Fibroblast of skin of abdomen (primary cell): ENCODE measurements around the gene GDF15.
"Not testable (repeated sequence)": the region's sequence is repeated elsewhere in the genome, so short reads cannot be mapped to it uniquely, and the experiment has no call there.

Source experiments
- DNase-seq: peaks from one replicate; pipeline ENCODE4 v3.0.0-alpha.2; 2013

Gene GDF15

DNA sequence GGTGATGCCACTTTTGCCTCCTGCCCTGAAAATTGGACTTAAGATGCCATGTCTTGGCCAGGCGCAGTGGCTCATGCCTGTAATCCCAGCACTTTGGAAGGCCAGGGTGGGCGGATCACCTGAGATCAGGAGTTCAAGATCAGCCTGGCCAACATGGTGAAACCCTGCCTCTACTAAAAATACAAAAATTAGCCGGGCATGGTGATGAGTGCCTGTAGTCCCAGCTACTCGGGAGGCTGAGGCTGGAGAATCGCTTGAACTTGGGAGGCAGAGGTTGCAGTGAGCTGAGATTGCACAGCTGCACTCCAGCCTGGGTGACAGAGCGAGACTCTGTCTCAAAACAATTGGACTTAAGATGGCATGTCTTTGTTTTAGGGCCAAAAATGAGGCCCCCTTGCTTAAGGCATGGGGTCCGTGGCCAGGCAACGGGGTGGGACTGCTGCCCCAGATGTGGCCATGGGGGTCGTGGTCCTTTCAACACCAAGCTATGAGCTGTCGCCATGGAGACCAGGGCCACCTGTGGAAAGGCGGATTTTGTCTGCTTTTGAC, 21.6 kb upstream of the GDF15 start:
- DNase-seq: not testable (repeated sequence)

DNA sequence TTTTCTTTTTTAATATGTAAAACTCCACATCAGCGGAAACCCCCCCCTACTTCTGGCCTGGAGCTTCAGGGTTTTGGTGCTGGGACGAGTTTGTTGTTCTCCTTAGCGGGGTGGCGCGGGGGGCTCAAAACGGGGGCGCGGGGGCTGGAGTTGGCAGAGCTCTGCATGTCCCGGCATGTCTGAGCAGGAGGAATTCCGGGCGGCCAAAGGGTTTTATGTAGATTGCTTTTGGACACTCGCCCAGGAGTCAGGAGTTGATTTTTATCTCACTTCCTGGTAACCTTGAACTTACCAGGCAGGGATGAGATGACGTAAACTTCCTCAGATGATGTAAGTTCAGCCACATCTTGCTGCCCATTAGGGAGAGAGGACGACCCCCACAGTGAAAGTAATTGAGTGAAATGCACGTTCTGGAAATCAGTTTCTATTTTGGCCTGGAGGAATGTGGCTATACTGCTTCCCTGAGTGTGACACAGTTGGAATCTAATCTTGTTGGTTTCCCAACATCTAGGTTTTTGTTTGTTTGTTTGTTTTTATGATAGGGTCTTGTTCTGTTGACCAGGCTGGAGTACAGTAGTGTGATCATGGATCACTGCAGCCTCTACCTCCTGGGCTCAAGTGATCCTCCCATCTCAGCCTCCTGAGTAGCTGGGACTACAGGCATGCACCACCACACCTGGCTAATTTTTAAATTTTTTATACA, 21.0 kb upstream of the GDF15 start:
- peak; percentile 99 for DNase-seq

DNA sequence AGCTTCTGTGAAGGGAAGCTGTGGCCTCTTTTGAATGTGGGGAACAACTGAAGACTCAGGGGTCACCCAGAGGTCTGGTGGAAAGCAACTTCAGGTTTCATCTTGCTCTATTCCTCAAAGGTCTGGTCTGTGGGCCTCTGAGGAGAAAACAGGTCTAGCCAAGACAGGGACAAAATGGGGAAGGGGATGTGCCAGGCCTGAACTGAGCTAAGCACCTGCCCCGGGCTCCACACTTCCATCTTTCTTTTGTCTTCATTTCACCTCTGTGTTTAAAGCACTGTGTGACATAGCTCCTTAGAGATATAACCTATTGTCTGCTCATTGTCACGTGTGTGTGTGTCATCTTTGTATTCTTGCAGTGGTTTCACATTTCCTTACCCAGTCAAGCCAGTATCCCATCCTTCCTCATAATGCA, 19.9 kb upstream of the GDF15 start:
- no peak for DNase-seq

DNA sequence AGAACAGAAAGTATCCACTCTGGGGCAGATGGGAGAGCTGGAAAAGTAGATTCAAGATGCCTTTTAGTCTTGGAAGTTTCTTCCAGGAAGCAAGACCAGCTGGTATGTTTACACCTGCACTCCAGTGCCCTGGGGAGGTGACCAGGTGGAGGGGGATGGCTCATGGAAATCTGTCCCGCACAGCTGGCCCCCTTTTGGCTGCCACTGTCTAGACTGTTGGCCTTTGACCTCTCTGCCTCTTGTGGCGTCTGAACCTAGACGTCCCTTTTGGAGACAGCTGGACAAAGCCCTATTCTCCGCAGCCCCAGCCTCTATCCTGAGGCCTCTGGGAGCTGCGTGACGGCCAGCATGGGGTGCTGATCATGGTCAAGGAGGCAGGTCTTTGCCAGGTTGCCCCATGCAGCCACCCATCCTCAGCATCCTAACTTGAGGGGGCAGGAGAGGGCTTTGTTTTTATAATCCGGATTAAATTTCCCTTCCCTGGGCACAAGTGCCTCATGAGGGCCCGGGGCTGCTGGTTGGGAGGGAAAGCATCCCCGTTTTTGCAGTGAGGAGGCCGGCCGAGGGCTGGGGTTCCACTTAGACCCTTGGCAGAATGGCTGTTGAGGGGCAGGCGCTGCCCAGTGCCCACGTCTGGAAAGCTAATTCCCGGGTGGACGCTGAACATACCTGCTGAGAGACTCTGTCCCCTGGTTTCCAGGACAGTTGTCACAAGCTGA, 17.3 kb upstream of the GDF15 start:
- DNase-seq: no peak

DNA sequence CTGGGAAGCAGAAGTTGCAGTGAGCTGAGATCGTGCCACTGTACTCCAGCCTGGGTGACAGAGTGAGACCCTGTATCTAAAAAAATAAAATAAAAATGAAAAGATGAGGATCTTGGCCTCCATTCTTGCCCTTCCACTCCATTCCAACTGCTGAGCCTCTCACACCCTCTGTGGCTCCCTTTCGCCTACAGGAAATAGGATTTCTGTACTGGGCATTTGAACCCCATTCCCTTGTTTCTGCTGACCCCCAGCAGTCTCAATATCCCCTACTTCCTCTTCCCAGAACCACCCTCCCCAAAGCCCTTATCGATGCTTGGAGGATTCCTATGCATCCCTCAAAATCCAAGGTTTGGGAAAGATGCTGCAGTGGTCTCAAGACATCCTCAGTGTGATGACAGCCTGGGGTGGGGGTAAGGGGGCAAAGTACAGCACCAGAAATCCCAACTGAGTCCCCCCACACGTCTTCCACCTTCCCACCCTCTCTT, 12.5 kb upstream of the GDF15 start:
- DNase-seq: no peak

DNA sequence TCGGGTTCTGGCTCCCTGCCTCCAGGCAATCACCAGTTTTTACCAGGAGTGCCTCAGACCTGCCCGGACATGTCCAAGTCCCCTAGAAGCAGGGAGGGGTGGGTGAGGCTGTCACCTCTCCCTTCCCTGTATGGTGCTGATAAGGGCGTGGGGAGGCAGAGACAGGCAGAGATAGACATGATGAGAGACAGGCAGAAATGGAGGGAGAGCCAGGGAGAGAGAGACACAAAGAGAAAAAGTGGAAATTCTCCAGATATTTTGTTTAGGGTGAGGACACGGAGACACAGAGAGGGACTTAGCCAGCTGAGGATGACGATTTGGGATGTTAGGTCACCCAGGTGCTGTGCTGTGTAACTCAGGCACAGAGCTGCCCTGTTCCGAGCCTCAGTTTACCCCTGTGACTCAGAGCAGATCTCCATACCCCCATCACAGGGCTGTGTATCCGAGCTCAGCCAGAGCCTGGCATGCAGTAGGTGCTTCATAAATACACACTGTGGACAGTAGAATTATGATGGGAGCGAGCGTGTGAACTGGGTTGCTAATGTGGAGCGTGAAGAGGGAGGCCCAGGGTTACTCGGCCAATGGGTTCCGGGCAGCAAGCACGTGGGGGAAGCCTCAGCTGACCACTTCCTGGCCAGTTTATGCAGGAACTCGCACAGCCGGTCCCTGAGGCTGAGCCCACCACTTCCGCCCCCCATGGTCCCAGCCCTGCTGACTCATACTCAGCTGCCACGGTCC, 11.9 kb upstream of the GDF15 start:
- peak; percentile 96 for DNase-seq

DNA sequence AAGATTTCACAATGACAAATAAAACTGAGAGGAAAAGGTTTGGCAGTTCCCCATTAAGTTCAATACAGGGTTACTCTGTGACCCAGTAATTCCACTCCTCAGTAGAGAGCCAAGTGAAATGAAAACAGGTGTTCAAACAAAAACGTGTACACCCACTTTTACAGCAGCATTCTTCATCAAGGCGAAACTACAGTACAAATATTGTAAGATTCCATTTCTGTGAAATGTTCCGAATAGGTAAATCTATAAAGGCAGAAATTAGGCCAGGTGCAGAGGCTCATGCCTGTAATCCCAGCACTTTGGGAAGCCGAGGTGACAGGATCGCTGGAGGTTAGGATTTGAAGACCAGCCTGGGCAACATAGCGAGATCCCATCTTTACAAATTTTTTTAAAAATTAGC, 8.9 kb upstream of the GDF15 start:
- no peak for DNase-seq

DNA sequence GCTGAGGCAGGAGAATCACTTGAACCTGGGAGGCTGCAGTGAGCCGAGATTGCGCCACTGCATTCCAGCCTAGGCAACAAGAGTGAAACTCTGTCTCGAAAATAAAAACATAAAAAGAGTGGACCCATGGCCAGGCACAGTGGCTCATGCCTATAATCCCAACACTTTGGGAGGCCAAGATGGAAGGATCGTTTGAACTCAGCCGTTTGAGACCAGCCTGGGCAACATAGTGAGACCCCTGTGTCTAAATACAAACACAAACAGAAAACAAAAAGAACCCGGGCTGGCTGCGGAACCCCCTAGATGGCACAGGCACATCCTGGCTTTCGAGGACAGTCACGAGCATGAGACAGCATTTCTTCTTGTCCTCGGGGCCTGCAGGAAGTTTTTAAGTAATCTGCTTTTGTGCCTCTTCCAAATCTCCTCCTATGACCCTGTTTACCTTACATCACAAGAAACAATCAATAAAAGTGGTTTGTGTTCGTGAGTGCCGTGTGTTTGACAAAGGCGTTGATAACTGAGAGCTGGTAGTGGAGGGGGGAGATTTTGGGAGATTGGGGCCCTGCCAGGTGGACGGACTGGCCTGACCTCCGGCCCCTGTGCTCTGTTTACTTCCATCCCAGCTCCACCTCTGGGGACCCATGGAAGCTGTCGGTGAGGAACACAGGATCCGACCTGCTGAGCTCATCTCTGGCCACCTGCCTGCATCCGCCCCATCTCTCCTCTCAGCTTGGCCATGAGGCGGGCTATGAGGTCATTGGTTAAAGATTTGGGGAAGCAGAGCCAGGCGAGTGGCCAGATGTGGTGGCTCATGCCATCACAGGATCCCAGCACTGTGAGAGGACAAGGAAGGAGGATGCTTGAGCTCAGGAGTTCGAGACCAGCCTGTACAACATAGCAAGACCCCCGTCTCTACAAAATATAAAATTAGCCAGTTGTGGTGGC, 5.9 kb upstream of the GDF15 start:
- DNase-seq: peak; percentile 83

DNA sequence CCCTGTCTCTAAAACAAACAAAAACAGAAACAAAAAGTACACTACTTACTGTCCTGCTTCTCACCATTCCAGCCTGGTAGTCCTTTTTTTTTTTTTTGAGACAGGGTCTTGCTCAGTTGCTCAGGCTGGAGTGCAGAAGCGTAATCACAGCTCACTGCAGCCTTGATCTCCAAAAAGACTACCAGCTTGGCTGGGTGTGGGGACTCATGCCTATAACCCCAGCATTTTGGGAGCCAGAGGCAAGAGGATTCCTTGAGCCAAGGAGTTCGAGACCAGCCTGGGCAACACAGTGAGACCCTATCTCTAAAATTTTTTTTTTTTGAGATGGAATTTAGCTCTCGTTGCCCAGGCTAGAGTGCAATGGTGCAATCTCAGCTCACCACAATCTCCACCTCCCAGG, 5.1 kb upstream of the GDF15 start:
- no peak for DNase-seq

DNA sequence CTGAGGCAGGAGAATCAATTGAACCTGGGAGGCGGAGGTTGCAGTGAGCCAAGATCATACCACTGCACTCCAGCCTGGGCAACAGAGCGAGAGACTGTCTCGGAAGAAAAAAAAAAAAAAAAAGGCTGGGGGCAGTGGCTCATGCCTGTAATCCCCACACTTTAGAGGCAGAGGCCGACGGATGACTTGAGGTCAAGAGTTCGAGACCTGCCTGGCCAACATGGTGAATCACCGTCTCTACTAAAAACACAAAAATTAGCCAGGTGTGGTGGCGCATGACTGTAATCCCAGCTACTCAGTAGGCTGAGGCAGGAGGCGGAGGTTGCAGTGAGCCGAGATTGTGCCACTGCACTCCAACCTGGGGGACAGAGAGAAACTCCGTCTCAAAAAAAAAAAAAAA, 2.3 kb upstream of the GDF15 start:
- not testable (repeated sequence) for DNase-seq

DNA sequence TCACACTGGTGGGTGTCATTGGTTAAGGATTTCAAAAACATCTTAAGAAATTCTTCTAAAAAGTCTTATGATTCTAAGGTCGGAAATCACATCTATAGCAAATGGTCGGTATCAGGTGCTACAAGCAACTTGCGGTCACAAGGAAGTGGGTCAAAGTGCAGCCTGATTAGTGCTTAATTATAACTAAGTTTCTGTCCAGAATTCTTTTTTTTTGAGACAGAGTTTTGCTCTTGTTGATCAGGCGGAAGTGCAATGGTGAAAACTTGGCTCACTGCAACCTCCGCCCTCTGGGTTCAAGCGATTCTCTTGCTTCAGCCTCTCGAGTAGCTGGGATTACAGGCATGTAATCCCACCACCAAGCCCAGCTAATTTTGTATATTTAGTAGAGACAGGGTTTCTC, 1.2 kb upstream of the GDF15 start:
- DNase-seq: no peak

DNA sequence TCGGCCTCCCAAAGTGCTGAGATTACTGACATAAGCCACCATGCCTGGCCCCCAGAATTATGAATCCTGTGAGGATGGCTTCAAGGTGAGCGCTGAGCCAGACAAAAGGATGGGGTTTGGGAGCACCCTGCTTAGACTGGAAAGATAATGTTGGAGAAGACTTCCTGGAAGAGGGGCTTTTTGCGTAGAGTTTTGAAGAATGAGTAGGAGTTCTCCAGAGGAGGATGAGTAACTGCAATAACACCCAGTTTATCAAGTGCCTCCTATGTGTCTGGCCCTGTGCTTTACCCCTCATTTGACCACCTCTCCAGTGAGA, 641 bp upstream of the GDF15 start:
- no peak for DNase-seq

DNA sequence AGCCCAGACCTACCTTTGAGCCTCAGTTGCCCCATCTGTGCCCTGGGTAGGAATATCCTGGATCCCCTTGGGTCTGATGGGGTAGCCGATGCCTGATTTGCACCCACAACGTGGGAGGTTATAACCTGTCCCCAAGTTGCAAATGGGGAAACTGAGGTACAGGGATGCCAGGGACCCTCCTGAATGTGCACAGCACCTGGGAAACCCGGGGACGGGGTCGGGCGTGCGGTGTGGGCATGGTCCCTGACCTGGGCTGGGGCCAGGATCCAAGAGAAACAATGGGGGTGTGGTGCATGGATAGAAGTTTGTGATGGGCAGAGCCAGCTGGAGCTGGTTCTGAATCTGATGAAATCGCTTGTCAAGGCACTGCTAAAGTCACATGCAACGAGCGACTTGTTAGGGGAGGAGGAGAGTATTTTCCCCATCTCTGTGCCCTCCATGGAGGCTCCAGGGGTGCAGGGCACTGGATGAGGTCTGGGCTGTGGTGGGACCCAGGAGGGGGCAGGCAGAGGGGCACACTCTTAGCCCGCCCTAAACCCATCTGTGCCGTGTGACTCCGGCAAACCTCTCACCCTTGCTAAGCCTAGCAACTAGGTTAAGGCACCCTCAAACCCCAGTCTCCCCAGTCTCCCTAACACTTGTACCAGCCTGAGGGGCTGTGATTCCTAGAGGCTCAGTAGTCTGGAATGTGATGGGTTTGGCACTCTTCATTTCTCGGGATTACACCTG, 749 bp downstream of the GDF15 start:
- DNase-seq: peak; percentile 73

DNA sequence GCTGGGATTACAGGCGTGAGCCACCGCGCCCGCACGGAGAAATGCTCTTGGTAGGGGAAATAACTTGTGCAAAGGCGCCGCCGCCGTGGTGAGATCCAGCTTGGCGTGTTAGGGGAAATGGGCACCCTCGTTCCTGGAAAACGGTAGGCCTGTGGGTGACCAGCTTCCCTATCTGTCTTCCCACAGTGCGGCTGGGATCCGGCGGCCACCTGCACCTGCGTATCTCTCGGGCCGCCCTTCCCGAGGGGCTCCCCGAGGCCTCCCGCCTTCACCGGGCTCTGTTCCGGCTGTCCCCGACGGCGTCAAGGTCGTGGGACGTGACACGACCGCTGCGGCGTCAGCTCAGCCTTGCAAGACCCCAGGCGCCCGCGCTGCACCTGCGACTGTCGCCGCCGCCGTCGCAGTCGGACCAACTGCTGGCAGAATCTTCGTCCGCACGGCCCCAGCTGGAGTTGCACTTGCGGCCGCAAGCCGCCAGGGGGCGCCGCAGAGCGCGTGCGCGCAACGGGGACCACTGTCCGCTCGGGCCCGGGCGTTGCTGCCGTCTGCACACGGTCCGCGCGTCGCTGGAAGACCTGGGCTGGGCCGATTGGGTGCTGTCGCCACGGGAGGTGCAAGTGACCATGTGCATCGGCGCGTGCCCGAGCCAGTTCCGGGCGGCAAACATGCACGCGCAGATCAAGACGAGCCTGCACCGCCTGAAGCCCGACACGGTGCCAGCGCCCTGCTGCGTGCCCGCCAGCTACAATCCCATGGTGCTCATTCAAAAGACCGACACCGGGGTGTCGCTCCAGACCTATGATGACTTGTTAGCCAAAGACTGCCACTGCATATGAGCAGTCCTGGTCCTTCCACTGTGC, 2.4 kb downstream of the GDF15 start:
- peak; percentile 43 for DNase-seq

DNA sequence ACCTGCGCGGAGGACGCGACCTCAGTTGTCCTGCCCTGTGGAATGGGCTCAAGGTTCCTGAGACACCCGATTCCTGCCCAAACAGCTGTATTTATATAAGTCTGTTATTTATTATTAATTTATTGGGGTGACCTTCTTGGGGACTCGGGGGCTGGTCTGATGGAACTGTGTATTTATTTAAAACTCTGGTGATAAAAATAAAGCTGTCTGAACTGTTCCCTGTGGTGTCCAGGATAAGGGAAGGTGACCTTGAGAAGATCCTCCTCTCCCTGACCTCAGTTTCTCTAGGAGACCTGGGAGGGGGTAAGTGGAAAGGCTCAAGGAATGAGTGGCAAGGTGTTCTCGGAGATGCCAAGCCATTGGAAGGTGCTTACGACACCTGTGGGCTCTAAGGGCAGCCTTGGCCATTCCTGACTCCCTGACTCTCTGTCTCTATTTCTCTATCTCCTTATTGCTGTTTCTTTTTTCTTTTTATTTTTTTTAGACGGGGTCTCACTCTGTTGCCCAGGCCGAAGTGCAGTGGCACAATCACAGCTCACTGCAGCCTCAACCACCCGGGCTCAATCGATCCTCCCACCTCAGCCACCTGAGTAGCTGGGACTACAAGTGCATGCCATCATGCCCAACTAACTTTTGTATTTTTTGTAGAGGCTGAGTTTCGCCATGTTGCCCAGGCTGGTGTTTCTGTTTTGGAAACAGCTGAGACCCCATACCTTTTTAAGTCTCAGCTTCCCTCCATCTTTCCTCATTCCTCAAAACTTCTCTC, 3.2 kb downstream of the GDF15 start:
- no peak for DNase-seq

DNA sequence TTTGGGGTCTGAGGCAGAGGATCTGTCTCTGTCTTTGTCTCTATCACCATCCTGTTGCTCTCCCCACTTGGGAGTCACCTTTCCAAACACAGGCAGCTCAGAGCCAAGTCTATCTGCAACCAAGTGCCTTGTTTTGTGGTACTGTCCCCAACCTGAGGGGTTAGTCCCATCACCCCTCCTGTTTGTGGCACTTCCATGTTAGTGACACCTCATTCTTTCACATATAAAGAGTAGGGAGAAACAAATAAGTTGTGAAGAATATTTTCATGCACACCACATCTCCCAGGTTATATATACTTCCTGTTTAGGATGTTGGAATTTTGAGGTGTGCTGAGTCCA, 3.7 kb downstream of the GDF15 start:
- no peak for DNase-seq

DNA sequence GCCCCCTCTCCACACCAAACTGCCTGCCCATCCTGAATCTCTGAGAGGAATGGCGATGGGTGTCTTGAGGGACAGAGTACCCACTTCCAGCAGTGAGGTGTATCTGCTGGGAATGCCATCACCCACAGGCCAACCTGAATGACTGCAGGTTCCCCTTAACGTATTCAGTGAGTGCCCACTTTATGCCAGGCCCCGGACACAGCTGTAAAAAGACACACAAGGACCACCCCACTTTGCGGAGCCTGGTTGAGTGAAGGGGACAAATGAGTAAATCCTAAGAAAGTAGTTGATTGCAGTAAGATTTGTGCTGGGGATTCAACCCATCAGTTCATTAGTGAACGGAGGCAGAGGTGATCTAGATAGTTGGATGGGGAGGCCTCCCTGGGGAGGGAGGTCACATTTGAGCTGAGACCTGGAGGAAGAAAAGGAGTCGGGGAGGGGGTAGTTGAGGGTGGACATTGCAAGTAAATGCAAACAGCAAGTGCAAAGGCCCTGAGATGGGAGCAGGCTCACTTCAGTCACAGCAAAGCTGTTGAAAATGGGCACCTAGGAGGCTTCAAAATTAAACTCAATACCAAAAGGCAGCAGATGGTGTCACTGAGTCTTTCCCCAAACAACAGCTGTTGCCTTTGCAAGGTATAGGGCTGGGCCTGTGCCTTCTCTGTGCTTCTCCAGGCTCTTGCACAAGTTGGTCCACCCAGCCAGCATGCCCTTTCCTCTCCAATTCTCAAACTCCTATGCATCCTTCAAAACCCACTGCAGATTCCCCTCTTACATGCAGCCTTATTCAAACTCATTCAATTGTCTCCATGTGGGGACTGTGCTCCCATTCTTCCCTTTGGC, 4.3 kb downstream of the GDF15 start:
- DNase-seq: no peak

DNA sequence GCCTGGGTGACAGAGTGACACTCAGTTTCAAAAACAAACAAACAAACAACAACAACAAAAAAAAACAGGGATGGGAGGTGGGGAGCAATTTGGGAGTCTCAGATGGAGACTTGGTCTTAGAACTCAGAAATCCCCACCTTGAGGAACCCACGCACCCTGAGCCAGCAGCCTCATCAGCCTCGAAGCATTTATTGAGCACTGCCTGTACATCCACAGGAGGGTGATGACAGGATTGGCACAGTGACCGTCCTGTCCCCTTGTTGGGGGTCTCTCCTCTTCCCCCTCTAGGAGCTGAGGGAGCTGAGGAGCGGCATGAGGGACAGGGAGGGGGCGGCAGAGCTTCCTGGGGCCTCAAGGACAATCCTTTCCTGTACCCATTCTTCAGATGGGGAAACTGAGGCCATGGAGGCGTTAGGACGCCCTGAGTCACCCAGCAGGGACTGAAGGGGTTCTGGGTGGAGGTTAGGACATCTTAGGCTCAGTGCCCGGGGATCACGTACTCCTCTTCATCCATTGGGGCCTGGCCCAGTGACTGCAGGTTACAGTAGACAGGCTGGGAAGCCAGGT, 5.6 kb downstream of the GDF15 start:
- no peak for DNase-seq

DNA sequence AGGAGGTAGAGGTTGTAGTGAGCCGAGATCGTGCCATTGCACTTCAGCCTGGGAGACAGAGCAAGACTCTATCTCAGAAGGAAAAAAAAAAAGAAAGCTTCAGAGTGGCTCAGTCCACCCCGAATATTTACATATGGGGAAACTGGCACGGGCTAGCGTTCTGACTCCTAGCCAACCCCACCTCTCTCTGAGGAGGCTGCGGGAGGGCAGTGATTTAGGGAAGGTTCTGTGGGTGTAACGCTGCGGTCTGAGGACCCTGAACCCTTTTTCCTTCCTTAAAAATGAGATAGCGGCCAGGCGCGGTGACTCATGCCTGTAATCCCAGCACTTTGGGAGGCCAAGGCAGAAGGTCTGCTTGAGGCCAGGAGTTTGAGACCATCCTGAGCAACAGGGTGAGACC, 6.5 kb downstream of the GDF15 start:
- DNase-seq: no peak
